COLO829 (cell line): ENCODE results near the gene JOSD2.
A peak's percentile ranks its signal among the peaks of the same experiment; 100 is the strongest.

Experiments
- DNase-seq: peaks from one replicate; pipeline ENCODE4 v3.0.0; 2012; ENCODE audit warnings: low spot score

JOSD2 gene

GRCh38 chr19:50512999-50513745 lies 2.2 kb upstream of the JOSD2 start:
- DNase-seq, result no peak

DNA sequence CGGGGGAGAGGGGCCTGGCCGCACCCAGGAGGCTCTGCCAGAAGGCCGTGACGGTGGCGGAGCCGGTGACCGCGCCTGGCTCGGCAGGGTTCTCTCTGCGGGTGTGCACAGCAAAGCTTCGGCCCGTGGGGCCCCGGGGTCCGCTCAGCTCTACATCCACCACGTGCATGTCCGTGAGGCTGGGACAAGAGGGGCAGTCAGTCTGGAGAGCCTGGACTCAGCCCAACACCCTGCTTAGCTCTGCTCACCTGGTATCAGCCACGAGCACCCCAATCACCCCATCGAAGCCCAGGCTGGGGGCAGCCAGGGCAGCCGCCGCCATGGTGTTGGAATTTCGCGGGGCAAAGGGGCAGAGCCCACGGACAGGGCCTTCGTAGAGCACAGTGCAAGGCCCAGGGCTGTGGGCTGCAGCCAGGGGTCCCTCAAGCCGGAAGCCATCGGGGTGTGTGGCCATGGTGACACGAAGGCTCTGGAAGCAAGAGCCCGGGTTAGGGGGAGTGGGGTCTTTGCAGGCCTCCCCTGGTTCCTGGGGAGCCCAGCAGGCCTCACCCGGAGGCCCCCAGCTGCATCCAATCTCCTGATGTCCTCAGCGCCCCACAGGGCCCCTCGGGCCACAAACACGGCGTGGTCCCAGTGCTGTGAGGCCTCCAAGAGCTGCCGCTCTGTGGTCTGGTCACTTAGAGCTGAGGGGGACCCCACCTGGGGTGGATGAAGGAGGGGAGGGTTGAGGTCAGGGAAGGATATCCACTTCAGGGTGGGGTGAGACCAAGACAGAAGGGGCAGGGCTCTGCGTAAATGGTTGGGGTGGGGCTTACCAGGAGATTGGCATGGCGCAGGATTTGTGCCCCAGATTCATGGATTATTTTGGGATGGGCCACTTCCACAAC lies 1.4 kb upstream of the JOSD2 start:
- no peak for DNase-seq

- no peak for DNase-seq
Measured at GRCh38 chr19:50510700-50511068, 307 bp downstream of the JOSD2 start.

- no peak for DNase-seq
Measured at GRCh38 chr19:50510121-50510670, 795 bp downstream of the JOSD2 start.

DNA sequence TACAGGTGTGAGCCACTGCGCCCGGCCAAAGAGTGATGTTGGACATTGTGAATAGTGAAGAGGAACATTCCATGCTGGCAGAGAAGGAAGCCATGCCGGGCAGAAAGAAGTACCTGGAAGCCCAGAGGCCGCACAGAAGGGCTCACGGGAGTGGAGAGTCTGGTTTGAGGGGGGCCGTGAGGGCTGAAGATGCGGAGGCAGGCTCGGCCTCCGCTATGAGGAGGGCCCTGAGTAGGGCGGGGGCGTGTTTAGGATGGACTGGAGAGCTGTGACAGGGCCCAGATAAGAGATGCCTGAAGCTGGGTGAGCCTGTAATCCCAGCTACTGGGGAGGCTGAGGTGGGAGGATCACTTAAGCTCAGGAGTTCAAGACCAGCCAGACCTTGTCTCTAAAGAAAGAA lies 1.6 kb downstream of the JOSD2 start:
- no peak for DNase-seq

- DNase-seq, result no peak
Measured at GRCh38 chr19:50508843-50509190, 2.2 kb downstream of the JOSD2 start.

- no peak for DNase-seq
Measured at GRCh38 chr19:50507376-50507775, 3.6 kb downstream of the JOSD2 start.

- no peak for DNase-seq
Measured at GRCh38 chr19:50506700-50507099, 4.3 kb downstream of the JOSD2 start.

GRCh38 chr19:50505856-50506611 lies 5.0 kb downstream of the JOSD2 start:
- no peak for DNase-seq

DNA sequence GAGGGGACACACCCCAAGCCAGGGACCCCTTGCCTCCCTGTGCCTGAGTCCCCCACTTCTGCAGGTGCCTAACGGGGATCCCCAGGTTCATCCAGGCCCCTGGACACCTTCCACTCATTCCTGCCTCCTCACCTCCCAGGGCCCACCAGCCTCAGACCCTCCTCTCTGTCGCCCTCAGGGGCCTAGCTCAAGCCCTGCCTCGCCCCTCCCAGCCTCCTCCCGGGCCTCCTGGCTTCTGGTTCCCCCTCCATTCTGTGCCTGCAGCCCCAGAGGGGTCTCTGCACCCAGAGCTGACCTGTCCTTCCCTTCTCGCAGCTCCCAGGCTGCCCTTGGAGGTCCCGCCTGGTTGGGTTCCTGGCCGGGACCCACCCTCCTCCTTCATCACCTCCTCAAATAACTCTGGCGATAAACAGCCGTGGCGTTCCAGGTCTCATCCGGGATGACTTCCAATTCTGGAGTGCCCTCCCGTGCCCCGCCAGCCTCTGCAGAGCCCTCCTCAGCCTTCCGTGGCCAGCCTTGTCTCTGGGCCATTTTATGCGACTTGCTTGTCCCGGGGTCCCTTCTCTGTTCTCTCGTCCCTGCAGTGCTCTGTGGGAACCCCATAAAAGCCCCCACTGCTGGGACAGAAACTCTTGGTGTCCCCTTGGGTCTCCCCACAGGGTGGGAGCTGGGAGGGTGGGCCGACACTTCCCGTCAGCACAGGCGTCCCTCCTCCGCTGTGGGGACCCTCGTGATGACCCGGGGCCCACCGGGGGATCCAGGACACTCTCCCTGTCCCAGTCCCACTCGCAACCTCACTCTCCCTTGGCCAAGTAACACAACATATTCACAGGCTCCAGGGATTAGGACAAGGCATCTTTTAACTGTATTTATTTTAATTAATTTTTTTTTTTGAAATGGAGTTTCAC lies 9.2 kb downstream of the JOSD2 start:
- DNase-seq, result no peak

DNA sequence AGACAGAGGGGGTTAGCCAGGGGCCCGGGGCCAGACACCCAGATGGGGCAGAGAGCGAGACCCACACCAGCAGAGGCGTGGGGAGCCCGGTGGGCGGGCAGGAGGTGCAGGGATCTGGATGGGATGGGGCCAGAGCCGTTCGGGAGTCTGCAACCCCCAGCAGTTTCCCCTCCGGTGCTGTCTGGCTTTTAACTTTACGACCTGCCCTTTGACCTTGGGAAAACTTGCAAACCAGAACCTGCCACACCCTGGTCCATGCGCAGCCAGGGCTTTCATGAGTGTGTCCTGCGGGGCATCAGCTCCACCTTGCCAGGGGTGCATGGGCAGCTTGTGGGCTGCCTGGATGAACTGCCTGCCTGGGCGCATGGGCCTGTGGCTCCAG lies 9.8 kb downstream of the JOSD2 start:
- DNase-seq, result no peak

DNA sequence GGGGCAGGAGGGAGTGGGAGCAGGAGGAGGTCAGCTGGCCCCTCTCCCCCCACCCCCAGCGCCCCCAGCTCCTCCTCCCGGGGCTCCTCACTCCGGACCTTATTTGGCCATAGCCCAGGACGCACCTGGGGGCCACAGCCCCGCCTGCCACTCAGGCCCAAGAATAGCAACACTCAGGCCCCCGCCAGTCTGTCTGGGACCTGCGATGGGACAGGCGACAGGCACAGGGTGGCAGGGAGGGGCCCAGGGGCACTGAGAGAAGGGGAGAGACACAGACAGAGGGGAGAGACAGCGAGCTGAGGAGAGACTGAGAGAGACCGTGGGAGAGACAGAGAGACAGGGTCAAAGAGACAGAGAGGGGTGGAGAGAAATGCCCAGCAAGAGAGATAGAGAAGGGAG lies 10.2 kb downstream of the JOSD2 start:
- DNase-seq, result no peak

DNA sequence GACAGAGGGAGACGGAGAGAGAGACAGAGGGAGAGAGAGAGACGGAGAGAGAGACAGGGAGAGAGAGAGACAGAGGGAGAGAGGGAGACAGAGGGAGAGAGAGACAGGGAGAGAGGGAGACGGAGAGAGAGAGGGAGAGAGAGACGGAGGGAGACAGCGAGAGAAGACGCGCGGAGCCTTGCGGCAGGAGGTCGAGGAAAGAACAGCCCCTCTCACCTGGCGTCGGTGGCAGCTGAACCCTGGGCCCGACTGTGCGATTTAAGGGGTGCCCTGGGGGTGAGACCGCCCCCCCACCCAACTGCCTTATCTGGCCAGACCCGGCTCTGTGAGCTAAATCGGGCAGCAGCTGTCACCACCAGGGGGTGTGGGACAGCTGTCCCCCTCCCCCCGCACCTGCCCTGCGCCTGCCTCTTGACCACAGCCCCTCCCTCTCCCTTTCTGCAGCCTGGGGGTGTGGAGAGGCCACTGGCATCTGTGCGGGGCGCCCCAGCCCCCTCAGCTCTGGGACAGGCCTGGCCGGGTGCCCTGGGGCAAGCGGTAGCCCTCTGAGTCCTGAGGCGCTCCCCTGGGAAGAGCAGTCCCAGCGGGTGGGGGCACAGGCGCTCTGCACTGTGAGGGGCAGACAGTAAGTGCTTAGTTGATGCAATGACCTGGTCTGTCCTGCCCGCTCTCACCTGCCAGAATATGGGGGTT lies 10.8 kb downstream of the JOSD2 start:
- no peak for DNase-seq

- no peak for DNase-seq
Measured at GRCh38 chr19:50498219-50499056, 12.6 kb downstream of the JOSD2 start.

DNA sequence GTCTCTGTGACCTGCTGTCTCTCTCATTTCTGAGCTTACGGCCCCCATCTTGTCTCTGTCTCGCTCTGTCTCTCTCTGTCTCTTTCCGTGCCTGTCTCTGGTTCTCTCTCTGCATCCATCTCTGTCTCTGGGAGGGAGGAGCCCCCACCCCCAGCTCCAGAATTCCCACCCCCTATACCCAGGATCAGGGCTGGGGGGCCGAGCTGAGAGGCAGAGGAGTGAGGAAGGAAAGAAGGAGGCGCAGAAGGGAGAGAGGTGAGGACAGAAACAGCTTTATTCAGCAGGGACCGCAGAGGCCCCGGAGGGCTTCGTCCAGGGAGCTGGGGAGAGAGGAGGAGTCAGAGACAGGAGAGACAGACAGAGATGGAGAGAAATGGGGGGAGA lies 14.0 kb downstream of the JOSD2 start:
- peak; percentile 31 for DNase-seq

- peak; percentile 82 for DNase-seq
Measured at GRCh38 chr19:50496189-50497021, 14.6 kb downstream of the JOSD2 start.

DNA sequence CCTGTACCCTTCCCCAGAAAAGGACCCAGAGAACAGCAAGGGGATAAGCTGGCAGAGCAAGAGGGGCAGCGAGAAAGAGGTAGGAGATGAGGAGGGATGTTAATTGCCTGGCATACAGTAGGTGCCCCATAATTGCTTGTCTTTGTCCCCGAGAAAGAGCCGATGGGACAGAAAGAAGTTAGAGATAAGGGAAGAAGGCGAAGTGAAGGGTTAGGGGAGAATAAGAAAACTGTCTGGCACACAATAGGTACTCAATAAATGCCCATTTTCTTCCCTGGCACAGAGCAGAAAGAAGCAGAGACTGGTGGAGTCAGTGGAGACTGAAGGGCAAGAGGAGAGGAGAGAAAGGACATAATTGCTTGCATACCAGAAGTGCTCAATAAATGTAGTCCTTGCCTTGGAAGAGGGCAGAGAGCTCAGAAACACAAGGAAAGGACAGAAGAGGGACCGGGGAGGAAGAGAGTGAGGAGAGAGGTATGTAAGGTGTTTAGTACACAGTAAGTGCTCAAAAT lies 15.9 kb downstream of the JOSD2 start:
- DNase-seq, result no peak

GRCh38 chr19:50494186-50495019 lies 16.6 kb downstream of the JOSD2 start:
- DNase-seq, result no peak
